Stimulated activated CD8-positive, alpha-beta memory T cell treated with anti-CD3 and anti-CD28 coated beads, Interleukin-2, amount 100 ng/mL, for 1 hour (primary cell): ENCODE results near the gene IFT74.
"Not testable (repeated sequence)": the region's sequence is repeated elsewhere in the genome, so short reads cannot be mapped to it uniquely, and the experiment has no call there.

Experiments
- DNase-seq, 2 donors: peaks; one replicate each; pipeline ENCODE4 v3.0.0-alpha.2; 2020; ENCODE audit warnings: low read depth in 2 of 2

IFT74 gene

DNA sequence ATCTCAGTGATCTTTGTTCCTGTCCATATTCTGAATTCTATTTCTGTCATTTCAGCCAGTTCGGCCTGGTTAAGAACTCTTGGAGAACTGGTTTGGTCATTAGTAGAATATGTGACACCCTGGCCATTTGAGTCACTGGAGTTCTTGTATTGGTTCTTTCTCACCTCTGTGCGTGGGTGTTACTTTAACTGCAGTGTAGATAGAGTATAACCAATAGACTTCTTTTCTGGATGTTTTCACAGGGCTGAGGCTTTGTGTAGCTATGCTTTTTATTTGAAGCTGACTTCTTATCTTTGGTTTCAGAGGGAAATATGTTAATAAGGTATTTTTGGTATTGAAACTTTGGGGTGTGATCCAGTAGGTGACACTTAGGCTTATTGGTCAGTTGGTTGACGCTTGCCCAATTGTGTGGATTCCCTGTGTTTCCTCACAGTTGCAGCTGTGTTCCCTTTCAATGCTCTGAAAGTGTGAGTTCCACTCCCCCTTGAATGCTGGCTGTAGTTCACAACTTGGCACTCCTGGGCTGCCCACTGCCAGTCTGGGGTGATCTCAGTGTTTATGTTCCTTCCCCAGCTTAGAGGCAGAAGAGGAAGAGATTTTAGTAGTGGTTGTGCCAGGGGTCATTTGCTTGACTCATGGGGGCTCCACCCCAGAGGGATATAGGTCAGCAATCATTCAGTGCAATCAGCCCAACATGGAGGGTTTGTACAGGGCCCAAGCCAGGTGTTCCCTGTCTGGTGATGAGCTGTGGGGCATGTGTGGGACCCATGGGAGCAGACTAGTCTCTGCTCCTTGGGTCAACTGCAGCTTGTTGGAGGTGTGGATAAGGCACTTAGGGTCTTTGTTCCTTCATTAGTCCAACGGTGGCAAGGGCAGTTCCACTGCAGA is 117.9 kb downstream of the IFT74 start:
- DNase-seq = no peak

DNA sequence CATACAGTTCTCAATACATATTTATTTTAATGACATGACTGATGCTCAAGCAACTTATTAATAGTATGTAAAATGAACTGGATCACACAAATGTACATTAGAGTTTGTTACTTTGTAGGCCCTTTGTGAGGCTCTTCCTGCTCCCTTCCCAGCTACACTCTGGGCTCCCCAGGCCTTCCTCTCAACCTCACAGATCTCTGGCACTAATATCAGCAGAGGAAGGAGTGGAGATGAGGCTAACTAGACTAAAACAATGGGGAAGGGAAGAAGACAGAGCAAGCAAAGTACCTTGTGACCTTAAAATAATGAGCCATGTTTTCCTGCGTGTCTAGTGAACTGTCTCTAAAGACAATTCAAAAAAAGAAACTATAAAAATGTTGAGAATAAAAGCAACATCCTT is 122.5 kb downstream of the IFT74 start:
- DNase-seq = no peak

DNA sequence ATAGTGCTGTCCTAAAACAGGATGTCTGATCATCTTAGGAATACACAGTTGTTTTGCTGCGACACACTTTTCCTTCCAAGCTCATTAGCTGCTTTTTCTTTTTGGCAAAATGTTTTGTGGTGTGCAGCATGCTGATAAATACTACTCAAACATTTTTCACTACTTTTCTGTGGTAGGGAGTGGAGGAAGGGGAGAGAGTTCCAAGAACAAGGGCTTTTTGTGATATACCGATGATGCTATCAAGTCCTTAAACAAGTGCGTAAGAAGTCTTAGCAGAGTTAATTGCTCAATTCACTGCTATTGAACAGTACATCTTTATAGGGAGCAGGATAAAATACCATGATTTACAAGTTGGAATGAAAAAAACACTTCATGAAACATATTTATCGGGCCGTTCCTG is 129.2 kb downstream of the IFT74 start:
- DNase-seq = no peak

DNA sequence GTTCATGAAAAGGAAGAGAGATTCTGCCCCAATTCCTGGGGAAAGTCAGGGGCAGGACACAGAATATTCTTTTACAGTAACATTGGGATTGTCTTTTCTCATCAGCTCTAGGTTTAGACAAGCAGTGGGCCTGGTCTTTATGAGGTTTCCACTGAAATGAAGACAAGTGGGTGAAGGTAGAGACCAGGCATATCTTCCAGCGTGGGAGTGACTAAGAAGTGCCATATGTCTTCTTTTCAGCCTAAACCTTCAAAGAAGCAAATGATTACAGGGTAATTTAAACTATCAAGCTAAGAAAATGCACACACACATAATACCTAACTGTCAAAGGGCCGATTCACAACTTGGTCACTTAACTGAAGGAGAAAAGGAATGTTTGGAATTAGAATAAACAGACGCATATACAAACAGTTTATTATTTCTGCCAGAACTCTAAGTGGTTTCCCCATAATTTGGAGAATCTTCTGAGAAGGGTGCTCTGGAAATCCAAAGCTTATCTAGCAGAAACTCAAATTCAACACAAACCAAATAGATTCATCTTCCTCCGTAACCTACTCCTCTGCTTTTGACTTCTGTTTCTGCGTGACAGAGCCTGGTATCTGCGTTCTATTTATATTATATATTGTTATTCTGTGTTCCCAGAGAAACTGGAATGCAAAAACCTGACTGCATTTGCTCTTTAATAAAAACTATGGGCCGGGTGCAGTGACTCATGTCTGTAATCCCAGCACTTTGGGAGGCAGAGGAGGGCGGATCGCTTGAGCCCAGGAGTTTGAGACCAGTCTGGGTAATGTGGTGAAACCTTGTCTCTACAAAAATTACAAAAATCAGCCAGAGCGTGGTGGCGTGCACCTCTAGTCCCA is 130.8 kb downstream of the IFT74 start:
- no peak for DNase-seq

DNA sequence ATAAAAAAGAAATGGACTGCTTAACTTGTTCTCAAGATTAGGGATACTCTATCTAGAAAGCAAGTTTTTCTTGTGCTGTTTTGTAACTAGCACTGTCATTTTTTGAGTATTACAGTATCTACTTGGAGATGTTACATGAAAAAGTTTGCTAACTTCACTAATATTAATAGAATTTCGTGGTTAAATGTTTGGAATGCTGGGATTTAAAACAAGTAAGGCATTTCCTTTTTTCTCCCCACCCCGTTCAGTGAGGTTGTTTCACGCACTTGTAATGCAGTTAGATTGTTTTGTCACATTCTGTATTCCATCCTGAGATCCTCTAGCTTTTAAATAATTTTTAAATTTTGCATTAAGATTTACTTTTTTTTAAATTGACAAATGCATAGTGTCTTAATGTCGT is 132.8 kb downstream of the IFT74 start:
- no peak for DNase-seq

DNA sequence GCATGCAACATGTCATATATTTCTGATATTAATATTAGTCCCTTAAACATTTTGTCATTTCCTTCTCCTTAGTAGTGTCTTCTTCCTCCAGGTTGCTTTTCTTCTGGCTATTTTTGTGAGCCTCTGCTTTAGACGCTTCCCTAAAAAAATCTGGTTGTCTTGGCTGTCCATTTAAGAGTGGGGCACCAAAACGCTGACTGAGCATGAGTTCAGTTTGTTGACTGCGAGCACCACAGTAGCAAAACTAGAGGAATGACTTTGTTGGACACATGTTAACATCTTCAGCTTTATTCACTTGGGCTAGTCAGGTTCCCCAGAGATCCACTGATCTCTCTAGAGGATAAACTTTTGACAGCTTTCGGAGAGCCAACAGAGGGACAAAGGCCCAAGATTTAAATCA is 133.5 kb downstream of the IFT74 start:
- no peak for DNase-seq

DNA sequence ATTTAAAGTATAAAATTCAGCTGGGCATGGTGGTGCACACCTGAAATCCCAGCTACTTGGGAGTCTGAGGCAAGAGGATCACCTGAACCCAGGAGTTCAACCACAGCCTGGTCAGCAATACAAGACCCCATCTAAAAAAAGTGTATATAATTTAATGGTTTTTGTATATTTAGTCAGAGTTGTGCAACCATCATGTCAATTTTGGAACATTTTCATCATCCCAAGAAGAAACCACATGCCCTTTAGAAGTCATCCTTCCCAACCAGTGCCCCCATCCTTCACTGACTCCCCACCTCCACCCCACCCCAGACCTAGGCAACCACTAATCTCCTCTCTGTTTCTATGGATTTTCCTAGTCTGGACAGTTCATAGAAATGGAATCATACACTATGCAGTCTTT is 134.0 kb downstream of the IFT74 start:
- DNase-seq = no peak

DNA sequence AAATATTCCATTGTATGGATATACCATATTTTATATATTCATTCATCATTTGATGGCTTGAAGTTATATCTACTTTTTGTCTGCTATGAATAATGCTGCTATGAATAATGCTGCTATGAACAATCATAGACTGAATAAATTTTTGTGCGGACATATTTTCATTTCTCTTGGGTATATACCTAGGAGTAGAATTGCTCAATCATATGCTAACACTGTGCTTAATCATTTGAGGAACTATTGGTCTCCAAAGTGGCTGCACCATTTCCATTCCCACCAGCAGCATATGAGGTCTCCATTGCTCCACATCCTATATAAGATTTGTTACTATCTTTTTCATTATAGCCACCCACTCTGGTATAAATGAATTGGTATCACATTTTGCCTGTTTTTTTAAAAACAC is 134.5 kb downstream of the IFT74 start:
- DNase-seq = no peak

DNA sequence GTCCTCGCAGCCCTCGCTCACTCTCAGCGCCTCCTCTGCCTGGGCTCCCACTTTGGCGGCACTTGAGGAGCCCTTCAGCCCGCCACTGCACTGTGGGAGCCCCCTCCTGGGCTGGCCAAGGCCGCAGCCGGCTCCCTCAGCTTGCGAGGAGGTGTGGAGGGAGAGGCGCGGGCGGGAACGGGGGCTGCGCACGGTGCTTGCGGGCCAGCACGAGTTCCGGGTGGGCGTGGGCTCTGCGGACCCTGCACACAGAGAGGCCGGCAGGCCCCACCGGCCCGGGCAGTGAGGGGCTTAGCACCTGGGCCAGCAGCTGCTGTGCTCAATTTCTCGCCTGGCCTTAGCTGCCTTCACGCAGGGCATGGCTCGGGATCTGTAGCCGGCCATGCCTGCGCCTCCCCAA is 136.3 kb downstream of the IFT74 start:
- not testable (repeated sequence) for DNase-seq

DNA sequence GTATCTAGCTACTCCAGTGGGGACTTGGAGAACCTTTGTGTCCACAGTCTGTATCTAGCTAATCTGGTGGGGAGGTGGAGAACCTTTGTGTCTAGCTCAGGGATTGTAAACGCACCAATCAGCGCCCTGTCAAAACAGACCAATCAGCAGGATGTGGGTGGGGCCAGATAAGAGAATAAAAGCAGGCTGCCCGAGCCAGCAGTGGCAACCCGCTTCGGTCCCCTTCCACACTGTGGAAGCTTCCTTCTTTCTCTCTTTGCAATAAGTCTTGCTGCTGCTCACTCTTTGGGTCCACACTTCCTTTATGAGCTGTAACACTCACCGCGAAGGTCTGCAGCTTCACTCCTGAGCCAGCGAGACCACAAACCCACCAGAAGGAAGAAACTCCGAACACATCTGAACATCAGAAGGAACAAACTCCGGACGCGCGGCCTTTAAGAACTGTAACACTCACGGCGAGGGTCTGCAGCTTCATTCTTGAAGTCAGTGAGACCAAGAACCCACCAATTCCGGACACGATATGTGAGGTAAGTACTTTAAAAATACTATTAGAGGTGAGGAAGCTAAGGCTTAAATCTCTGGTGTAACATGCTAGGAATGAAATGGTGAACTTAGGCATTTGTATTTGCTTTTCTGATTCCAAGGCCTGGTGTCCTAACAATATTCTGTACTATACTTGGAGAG is 137.3 kb downstream of the IFT74 start:
- DNase-seq = not testable (repeated sequence)

DNA sequence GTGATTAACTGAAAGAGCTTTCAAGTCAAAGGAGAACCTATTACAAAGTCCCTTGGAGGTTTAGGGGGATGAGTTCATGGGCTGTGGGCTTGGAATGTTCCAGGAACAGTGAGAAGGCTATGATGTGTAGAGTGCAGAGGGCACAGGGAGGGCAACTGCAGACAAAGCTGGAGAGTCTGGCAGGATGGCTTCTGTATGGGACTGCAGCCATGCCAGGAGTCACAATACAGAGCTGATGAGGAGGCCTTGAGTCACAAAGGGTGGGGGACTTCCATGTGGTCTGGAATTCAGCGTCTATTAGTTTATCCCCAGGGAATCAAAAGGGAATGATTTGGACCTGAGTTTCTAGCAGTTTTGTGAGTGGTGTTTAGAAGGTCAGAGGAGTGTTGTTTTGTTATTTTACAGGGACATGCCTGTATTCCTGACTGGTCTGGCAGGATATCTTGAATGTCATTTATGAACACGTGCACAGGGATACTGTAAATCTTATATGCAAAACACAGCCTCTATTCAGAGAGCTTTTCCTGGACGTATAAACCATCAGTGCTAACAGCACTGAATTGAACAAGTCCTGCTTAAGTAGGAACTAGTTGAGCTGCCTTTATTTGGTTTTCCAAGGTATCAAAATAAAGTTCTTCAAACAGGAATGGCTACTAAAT is 138.6 kb downstream of the IFT74 start:
- no peak for DNase-seq

DNA sequence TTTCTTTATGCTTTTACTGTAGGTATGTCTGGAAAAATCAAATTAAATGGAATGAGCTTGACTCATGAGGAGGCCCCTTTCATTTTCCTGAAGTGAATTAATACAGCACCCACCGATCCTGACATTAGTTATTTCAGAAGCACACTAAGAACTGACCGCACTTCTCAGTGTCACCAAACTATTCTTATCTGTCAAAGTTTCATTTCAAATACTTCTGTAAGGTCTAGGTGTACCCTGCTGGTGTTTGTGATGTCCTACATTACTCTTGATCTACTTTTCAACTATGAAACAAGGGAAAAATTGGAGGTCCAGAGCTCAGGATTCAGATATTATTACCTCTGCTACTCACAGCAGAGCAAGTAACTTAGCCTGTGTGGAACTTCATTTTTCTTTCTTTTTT is 151.0 kb downstream of the IFT74 start:
- no peak for DNase-seq

DNA sequence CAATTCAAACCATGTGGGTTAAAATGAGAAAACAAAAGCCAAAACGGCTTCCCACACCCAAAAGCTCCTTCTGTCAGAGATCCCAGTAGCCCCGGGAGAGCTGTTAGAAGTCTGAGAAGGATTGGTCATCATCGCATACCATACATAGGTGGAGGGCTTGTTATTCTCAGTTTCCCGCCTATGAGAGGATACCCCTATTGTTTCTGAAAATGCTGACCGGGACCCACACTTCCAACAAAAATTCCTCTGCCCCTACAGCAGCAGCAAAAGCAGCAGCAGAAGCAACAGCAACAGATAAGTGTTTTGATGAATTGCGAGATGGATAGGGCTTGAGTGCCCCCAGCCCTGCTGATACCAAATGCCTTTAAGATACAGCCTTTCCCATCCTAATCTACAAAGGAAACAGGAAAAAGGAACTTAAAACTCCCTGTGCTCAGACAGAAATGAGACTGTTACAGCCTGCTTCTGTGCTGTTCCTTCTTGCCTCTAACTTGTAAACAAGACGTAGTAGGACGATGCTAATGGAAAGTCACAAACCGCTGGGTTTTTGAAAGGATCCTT is 152.8 kb downstream of the IFT74 start, which contains the start of gene TEK:
TSS of gene TEK (plus strand) at position 245 of the 561 bp plus-strand sequence. CDS start 366 bp downstream, outside the sequence.
- DNase-seq = no peak

DNA sequence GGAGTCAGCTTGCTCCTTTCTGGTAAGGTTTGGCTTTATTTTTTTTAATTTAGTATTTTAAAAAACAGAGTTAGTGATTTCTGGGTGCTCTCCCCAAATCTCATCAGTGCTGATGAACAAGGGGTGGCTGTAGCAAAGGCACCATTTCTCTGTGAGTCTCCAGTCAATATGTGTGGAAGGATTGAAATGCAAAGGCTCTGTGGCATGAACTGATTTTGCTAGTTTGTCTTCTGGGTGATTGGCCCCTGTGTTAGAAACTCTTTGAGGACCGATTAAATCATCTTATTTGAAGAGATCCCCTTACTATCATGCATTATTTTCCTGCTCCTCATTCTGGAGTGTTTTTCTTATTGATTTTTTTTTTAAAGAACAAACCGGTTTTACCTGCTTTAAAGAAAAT is 153.4 kb downstream of the IFT74 start:
- no peak for DNase-seq

DNA sequence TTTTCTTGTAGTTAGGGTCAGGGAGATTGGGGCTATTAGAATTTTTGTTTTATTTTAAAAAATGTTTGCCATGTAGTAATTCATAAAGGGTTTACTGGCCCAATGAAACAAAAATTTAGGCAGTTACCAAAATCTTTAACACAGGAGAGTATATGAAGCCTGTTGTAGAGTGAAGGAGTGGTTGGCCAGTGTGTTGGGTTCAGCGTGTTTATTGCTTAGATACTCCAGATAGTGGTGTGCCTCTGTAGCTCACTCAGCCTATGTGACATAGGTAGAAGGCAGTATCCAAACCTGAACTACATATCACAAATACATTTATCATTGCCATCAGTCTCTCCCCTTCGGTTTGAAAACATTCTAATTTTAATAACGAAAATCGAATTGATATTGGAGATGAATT is 154.0 kb downstream of the IFT74 start:
- no peak for DNase-seq

DNA sequence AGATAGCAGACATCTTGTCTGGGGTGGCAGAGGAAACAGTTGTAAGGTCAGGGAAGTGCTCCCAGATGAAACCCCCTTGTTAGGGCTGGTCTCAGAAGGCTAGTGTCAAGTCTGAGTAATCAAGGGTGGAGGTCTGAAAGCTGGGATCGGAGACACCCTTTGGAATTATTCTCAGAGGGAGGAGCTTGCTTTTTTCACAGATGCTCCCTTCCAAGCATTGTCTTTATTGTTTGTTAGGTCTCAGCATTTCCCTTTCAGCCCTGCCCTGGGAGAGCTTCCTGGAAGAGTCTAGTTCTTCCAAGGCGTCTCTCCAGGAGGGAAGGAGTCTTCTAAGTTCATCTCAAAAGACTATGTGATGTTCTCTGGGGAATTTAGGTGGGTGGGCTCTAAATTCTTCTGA is 156.0 kb downstream of the IFT74 start:
- no peak for DNase-seq
